Gastrocnemius medialis (tissue), 4 donors: ENCODE results near the gene WBP4. TPM values are rescaled to one million over a fixed set of nuclear protein-coding genes. Genes with fewer than 3 reads are reported as not detected.

Source experiments
- ATAC-seq, 2 donors: fragments of 150-250 bp; one replicate each; pipeline ENCODE4 v1.9.1; 2016
- DNase-seq, 2 donors: peaks; one replicate each; pipeline ENCODE4 v3.0.0-alpha.2; 2019
- H3K27ac ChIP-seq, 4 donors: fragments of 200-600 bp; sonication (generic); 1 replicate in 1 of 4; 2 replicates in 3 of 4; pipeline ENCODE4 v1.5.1; 2016 to 2018; ENCODE audit warnings: mild to moderate bottlenecking in 2 of 4, moderate library complexity in 1 of 4
- H3K27me3 ChIP-seq, 3 donors: fragments of 200-600 bp; sonication (generic) in 2 of 3; 1 replicate in 1 of 3; 2 replicates in 2 of 3; pipeline versions ENCODE4 v1.5.1 to v1.6.0; 2016 to 2019; ENCODE audit warnings: mild to moderate bottlenecking in 1 of 3, moderate library complexity in 1 of 3
- H3K36me3 ChIP-seq, 2 donors: fragments of 200-600 bp; sonication (generic) in 1 of 2; one replicate each; pipeline ENCODE4 v1.5.1; 2017 to 2018
- H3K4me1 ChIP-seq, 2 donors: fragments of 200-600 bp; sonication (generic) in 1 of 2; one replicate each; pipeline ENCODE4 v1.5.1; 2016 to 2017; ENCODE audit warnings: mild to moderate bottlenecking in 2 of 2
- H3K4me3 ChIP-seq, 4 donors: fragments of 200-600 bp; sonication (generic) in 3 of 4; 1 replicate in 1 of 4; 2 replicates in 3 of 4; pipeline ENCODE4 v1.5.1; 2016 to 2019; ENCODE audit warnings: mild to moderate bottlenecking in 2 of 4
- H3K9me3 ChIP-seq, 3 donors: fragments of 200-600 bp; sonication (generic) in 2 of 3; 1 replicate in 1 of 3; 2 replicates in 2 of 3; pipeline ENCODE4 v1.5.1; 2016 to 2019
- POLR2A ChIP-seq, 2 donors: fragments of 450-650 bp; IDR thresholded peaks; one replicate each; pipeline ENCODE4 v1.6.1; 2017; ENCODE audit warnings: antibody characterized with exemption in 2 of 2, mild to moderate bottlenecking in 2 of 2, moderate library complexity in 2 of 2
- in situ Hi-C, 4 donors: fragments of 200-750 bp; cut with MboI; loops; one replicate each; pipeline versions ENCODE4 v1.15.0 to v1.8.0; 2017; ENCODE audit warnings: low sequenced_read_pairs in 4 of 4
- intact Hi-C: fragments of 100-400 bp; cut with DNase I; formaldehyde crosslinking; loops from one replicate; pipeline ENCODE4 v1.15.1; 2023; ENCODE audit warnings: low total_unique reads
- total RNA-seq, 4 donors: library from RNA; depleted of rRNA; stranded (reverse); fragments of >200 nt; gene quantifications; one replicate each; pipeline versions ENCODE4 v1.1.0 to v1.2.3, GENCODE V29; 2016
- TF ChIP-seq, protein P1 (sequence below), 5 experiments: fragments of 450-650 bp in 3 of 5; fragments of 200-600 bp in 2 of 5; sonication (generic) in 2 of 5; IDR thresholded peaks in 4 of 5; conservative IDR thresholded peaks in 1 of 5; 1 replicate in 4 of 5; 2 replicates in 1 of 5; pipeline ENCODE4 v1.5.1; 2016 to 2019; ENCODE audit warnings: antibody characterized with exemption in 5 of 5, mild to moderate bottlenecking in 3 of 5, moderate library complexity in 3 of 5

WBP4 gene, protein sequence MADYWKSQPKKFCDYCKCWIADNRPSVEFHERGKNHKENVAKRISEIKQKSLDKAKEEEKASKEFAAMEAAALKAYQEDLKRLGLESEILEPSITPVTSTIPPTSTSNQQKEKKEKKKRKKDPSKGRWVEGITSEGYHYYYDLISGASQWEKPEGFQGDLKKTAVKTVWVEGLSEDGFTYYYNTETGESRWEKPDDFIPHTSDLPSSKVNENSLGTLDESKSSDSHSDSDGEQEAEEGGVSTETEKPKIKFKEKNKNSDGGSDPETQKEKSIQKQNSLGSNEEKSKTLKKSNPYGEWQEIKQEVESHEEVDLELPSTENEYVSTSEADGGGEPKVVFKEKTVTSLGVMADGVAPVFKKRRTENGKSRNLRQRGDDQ
- 10 to 100 TPM; 20.2 to 31.3 (median 25.5) TPM for total RNA-seq

DNA sequence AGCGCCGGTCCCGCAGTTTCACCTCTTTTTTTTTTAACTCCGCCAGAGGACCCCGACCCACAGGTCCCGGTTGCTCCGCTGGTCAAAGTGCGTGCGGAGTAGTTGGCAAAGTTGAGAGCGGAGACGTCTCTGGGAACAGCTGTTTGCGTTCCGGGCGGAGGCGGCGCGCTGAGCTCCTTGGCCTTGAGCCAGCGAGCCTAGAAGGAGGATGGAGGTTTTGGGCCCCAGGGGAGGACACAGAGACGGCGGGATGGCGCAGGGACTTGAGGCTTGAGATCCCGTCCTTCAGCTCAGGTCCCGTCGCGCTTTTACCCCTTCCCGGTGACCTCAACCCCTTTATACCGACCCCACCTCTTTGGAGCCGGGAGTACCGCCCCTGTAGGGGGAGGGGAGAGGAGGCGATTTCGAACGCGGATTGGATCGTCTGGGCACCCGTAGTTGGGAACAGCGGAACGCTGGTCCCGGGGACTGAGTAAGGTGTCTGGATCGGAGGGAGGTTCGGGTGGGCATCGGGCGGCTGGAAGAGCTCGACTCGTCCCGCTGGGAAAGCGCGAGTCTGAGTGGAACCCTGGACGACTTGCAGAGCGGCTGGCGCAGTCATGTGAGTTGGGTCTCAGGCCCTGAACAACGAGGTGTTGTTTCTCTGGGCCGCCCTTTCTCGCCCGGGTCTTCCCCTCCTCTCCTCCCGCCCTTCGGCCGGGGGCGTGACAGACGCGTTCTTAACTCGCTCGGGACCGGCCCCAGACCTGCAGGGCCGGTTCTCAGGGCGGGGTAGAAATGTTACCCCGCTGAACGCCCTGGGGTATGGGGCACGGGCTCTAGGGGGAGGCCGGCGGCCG, at the start of gene WBP4:
WBP4 (plus strand) TSS at position 435 of the 839 bp plus-strand sequence; CDS start at position 600, 165 bp downstream.
- Histone ChIP-seq H3K9me3 (no peaks in the 10 kb centered on the region), H3K27me3 (no peaks in the 10 kb centered on the region), H3K36me3 (peaks cover 0 to 16% of the 10 kb centered on the region in 2 donors), H3K4me1 (peaks cover 64 to 67% of the 10 kb centered on the region in 2 donors), H3K27ac (peak within 1 kb of the TSS; percentile 90 to 100 (median 98)), H3K4me3 (peak within 1 kb of the TSS; percentile 71 to 90 (median 86))
- peak; percentile 74 to 80 for TF ChIP-seq POLR2A (IDR thresholded peaks at IDR 0.05)
- TF ChIP-seq, protein P1, sequence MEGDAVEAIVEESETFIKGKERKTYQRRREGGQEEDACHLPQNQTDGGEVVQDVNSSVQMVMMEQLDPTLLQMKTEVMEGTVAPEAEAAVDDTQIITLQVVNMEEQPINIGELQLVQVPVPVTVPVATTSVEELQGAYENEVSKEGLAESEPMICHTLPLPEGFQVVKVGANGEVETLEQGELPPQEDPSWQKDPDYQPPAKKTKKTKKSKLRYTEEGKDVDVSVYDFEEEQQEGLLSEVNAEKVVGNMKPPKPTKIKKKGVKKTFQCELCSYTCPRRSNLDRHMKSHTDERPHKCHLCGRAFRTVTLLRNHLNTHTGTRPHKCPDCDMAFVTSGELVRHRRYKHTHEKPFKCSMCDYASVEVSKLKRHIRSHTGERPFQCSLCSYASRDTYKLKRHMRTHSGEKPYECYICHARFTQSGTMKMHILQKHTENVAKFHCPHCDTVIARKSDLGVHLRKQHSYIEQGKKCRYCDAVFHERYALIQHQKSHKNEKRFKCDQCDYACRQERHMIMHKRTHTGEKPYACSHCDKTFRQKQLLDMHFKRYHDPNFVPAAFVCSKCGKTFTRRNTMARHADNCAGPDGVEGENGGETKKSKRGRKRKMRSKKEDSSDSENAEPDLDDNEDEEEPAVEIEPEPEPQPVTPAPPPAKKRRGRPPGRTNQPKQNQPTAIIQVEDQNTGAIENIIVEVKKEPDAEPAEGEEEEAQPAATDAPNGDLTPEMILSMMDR (IDR thresholded peaks at IDR 0.05 in 4 of 5, conservative IDR thresholded peaks at IDR 0.05 in 1 of 5) = peak in 2 of 5 experiments; percentile 3 to 24
- peak; percentile 91 to 93 for DNase-seq
- peak; percentile 74 to 76 for ATAC-seq
- in situ Hi-C loops (loop anchor here in 1 of 4 donors (25.0 kb wide), 1 partner anchor 274 kb away; the partner anchor contains the start of gene SLC25A15), intact Hi-C loops (loop anchor here (1.0 to 10.0 kb wide), 10 partner anchors 44 to 984 kb away; partner anchors contain the start of genes DGKH, ELF1, FOXO1 and KBTBD7)

DNA sequence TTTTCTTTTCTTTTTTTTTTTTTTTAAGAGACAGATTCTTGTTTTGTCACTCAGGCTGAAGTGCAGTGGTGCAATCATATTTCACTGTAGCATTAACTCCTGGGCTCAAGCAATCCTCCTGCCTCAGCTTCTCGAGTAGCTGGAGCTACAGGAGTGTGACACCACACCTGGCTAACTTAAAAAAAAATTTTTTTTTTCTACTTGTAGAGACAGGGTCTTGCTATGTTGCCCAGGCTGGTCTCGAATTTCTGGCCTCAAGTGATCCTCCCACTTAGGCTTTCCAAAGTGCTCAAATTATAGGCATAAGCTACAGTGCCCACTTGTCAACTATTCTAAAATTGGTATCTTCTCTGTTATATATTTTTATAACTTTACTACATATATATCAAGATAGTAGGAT, 48.8 kb upstream of the WBP4 start:
- TF ChIP-seq POLR2A (IDR thresholded peaks at IDR 0.05) = no peak
- TF ChIP-seq, protein P1 (IDR thresholded peaks at IDR 0.05 in 4 of 5, conservative IDR thresholded peaks at IDR 0.05 in 1 of 5) = no peak
- in situ Hi-C loops (no loop called here), intact Hi-C loops (no loop called here)
- Histone ChIP-seq H3K4me3 (no peak overlapping the region), H3K27ac (no peak overlapping the region), H3K27me3 (no peaks in the 10 kb centered on the region), H3K36me3 (no peaks in the 10 kb centered on the region), H3K4me1 (peaks cover 21 to 27% of the 10 kb centered on the region in 2 donors), H3K9me3 (no peaks in the 10 kb centered on the region)
- DNase-seq = no peak
- ATAC-seq = no peak

DNA sequence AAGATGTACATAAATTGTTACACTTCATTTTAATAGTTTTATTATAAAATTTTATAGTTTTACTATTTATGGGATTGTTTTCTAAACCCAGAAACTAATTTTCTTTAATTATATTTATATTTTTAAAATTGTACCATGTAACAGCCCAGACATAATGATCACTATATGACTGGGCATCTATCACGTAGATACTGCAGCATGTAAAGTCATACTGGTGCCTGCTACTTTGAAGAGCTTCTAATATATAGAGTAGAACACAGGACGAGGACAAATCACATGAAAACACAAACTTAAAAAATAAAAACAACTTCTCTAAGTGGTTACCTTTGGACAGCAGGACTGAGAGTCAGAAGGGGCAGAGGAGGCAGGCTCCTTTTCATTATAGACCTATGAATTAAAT, 47.5 kb upstream of the WBP4 start:
- intact Hi-C loops = no loop called here

DNA sequence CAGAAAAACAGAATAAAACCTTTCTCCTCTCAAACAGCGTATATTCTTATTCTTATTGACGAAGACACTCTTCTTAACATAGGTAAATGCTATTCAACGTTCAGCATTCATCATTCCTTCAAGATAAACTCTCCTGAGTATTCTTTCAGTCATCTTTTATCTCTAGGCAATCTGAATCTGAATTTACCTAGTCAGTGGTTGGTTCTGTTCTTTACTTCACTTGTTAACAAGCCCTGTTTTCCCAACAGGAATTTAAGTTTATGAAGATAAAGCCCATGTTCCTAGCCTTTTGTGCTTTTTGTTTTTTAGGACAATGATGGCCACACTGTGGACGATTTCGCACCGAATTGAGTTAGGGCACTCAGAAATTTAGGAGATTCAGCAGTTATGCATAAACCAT, 45.4 kb upstream of the WBP4 start:
- TF ChIP-seq, protein P1 (IDR thresholded peaks at IDR 0.05 in 4 of 5, conservative IDR thresholded peaks at IDR 0.05 in 1 of 5) = no peak
- no peak for TF ChIP-seq POLR2A (IDR thresholded peaks at IDR 0.05)
- Histone ChIP-seq H3K27ac (no peak overlapping the region), H3K4me3 (no peak overlapping the region), H3K27me3 (no peaks in the 10 kb centered on the region), H3K9me3 (no peaks in the 10 kb centered on the region), H3K36me3 (no peaks in the 10 kb centered on the region), H3K4me1 (peaks cover 36 to 51% of the 10 kb centered on the region in 2 donors)
- no peak for DNase-seq
- intact Hi-C loops (loop anchor here (5.0 kb wide), 2 partner anchors 34 to 46 kb away; partner anchors contain the start of gene WBP4), in situ Hi-C loops (no loop called here)
- ATAC-seq = no peak

More for the DNA sequence above, 47.5 kb upstream of the WBP4 start:
- H3K27ac ChIP-seq = no peak overlapping the region
- ATAC-seq = no peak
- no peak overlapping the region for H3K4me3 ChIP-seq
- TF ChIP-seq POLR2A (IDR thresholded peaks at IDR 0.05) = no peak
- no peak for DNase-seq
- H3K4me1 ChIP-seq = peaks cover 15 to 30% of the 10 kb centered on the region in 2 donors
- H3K27me3 ChIP-seq = no peaks in the 10 kb centered on the region
- no peaks in the 10 kb centered on the region for H3K36me3 ChIP-seq
- H3K9me3 ChIP-seq = no peaks in the 10 kb centered on the region
- in situ Hi-C loops = no loop called here
